ENCODE data around the gene ST14.
A peak's percentile ranks its signal among the peaks of the same experiment; 100 is the strongest.
"Not testable (repeated sequence)": the region's sequence is repeated elsewhere in the genome, so short reads cannot be mapped to it uniquely, and the experiment has no call there.

The ST14 gene

DNA sequence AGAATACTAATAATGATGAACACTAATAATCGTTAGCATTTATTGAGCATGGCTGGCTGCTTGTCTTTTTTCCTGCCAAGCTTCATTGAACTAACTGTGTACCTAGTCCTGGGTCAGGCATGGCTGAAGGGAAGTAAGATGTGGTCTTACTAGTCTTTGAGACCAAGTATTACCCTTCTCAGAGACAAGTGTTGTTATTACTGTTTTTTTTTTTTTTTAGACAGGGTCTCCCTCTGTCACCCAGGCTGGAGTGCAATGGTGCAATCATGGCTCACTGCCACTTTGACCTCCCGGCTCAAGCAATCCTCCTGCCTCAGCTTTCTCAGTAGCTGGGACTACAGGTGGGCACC lies 4.6 kb downstream of the ST14 start:
- DNase-seq (ENCODE audit: low read depth) = no peak

DNA sequence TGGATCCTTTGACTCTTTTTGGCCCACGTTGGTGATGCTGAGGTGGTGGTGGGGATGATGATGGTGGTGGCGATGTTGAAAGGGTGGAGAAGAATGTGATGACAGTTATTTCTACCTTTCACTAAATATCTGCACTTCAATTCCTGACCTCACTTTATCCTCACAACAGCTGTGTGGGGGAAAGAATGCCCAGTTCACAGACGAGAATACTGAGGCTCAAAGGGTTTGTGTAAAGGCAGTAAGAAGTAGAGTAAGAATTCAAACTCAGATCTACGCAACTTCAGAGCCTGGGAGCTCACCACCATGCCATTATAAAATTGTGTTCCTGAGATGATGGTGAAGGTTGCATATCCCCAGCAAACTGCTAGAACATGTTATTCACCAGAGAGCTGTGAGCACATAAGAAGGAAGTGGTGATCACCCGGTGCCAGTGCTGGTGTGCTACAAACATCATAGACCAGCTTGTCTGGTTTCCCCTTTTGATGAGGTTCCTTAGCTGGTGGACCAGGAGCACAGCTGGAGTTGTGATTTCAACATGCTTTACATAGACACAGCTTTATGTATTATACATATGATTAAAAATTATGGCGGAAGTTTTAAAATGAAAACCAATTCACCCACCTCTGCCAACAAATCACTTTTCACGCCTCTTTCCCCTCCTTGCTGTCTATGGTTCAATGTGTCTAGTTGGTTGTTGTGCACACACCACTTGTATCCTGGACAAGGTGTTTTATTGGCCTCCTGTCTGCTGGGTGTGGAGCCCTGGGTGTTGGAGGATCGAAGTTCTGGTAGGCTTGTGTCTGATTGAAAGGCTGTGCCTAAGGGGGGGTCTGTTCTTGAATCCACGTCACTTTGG lies 6.2 kb downstream of the ST14 start:
- no peak for DNase-seq (ENCODE audit: low read depth)

DNA sequence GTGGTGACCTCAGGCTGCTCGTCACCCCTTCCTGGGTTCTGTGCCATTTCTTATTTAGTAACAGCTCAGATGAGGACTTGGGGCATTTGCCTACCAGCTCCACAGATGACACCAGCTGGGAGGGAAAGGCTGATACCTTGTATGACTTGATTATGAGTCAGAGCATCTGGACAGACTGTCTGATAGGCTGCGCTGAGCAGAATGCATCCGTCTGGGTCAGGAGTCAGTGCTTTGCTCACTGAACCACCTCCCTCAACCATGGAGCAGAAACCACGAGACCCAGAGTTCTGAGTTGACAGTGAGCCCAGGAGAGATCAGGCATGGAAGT lies 6.8 kb downstream of the ST14 start:
- DNase-seq (ENCODE audit: low read depth) = peak; percentile 23

DNA sequence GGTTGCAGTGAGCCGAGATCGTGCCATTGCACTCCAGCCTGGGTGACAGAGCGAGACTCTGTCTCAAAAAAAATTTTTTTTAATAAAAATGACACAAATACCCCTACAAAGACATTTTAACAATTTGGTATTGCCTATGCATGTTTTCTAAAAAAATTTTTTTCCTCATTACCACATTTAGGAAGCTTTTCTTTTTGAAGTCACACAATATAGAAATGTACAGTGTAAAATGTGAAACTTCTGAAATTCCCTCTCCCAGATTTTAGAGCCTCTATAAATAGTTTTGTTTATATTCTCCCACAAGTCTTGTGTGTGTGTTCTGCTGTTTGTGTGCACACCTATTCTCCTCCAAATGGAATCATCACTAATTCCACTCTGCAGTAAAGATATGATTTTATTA lies 7.6 kb downstream of the ST14 start:
- DNase-seq (ENCODE audit: low read depth) = no peak

DNA sequence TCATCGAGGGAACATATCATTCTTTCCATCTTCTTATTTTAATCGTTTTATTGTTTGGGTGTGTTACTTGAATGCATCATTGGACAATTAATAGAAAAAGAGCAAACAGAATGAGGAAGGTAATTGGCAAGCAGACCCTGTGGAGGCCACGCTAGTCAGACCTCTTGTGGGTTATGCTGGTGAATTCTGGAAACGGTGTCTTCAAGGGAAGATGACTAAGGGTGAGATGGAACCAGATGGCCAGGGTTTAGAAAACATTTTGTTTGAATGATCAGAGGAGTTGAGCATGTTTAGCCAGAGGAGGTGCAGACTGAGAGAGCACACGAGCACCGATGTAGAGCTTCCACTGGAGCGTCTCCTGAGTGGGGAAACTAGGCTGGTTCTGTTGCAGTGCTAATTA lies 8.5 kb downstream of the ST14 start:
- no peak for DNase-seq (ENCODE audit: low read depth)

DNA sequence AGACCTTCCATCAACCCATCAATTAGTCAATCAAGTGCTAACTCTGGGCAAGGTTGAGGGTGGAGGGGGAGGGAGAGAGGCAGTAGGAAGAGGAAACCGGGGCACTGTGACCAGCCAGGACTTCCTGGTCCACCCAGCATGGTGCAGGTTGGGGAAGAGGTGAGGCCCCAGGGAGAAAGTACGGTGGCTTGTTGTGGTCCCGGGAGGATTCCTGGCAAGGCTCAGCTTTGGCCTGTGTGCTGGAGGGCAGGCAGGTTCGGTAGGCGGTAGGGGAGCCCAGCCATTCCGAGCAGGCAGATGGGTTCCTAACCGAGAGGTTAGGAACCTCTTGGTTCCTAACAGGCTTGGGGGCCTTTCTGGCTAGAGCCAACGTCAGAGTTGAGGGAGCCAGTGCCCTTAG lies 10.8 kb downstream of the ST14 start:
- DNase-seq (ENCODE audit: low read depth) = no peak

DNA sequence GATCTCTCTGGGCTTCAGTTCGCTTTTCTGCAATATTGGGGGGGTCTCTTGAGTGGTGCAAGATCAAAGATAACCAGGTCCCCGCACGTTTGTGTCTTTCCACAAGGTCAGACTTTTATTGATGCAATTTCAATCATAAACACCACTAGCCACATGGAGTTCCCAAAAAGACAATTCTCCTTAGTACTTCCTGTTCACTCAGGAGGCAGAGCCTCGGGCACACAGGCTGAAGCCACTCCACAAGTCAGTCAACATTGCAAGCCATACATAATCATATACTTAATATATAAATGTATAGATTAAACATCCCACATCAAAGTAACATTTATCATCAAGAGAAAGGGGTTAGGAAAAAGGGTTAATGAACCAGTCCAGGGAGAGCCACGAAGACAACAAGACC lies 12.0 kb downstream of the ST14 start:
- no peak for DNase-seq (ENCODE audit: low read depth)

DNA sequence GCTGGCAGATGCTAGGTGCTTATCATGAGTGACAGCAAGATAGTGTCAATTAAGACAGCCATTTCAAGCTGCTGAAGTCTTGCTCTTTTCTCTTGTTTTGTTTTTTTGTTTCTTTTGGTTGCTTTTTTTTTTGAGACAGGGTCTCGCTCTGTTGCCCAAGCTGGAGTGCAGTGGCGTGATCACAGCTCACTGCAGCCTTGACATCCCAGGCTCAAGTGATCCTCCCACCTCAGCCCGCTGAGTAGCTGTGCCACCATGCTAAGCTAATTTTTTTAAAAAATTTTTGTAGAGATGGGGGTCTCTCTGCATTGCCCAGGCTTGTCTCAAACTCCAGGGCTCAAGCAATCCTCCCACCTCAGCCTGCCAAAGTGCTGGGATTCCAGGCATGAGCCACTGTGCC lies 12.4 kb downstream of the ST14 start:
- DNase-seq (ENCODE audit: low read depth) = not testable (repeated sequence)

DNA sequence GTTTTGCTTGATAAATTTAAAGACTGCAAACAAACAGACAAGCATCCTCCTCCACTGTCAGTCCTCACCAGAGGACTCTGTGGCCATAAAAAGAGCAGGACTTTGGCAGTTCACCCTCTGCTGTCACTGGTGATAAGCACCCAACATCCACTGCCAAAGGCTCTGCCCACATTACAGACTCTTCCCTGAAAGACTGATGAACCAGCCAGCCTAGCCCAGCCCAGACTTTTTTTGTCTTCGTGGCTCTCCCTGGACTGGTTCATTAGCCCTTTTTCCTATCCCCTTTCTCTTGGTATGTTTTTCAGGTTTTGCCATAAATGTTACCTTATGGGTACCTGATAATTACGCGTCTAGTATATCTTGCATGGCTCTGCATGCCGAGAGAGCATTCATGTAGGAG lies 15.1 kb downstream of the ST14 start:
- no peak for DNase-seq (ENCODE audit: low read depth)

DNA sequence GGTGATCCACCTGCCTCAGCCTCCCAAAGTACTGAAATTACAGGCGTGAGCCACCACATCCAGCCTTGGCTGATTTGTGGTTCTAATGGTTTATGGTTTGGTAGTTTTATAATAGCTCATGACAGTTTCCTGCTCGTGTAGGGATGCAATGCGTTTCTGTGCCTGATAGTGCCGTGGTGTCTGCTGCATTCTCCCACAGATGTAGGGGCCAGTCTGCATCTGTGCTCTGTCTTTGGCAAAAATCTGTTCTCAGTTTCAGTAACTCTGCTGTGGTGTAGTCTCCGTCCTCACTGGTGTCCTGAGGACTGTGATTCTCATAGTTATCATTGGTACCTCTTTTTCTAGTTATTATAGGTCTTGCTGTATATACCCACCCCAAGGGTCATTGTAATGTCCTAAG lies 16.3 kb downstream of the ST14 start:
- DNase-seq (ENCODE audit: low read depth) = no peak

DNA sequence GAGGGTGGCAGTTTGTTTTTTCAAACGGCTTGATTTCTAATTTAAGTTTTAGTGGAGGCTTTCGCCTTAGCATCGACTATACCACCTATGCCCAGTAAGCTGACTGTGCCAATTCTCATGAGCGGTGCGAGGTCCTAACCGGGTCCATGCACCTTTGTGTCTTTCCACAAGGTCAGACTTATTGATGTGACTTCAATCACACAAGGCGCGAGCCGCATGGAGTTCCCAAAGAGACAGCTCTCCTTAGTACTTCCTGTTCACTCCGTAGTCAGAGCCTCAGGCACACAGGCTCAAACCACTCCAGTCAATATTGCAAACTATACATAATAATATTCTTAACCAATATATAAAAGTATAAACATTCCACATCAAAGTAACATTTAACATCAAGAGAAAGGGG lies 18.2 kb downstream of the ST14 start:
- no peak for DNase-seq (ENCODE audit: low read depth)

DNA sequence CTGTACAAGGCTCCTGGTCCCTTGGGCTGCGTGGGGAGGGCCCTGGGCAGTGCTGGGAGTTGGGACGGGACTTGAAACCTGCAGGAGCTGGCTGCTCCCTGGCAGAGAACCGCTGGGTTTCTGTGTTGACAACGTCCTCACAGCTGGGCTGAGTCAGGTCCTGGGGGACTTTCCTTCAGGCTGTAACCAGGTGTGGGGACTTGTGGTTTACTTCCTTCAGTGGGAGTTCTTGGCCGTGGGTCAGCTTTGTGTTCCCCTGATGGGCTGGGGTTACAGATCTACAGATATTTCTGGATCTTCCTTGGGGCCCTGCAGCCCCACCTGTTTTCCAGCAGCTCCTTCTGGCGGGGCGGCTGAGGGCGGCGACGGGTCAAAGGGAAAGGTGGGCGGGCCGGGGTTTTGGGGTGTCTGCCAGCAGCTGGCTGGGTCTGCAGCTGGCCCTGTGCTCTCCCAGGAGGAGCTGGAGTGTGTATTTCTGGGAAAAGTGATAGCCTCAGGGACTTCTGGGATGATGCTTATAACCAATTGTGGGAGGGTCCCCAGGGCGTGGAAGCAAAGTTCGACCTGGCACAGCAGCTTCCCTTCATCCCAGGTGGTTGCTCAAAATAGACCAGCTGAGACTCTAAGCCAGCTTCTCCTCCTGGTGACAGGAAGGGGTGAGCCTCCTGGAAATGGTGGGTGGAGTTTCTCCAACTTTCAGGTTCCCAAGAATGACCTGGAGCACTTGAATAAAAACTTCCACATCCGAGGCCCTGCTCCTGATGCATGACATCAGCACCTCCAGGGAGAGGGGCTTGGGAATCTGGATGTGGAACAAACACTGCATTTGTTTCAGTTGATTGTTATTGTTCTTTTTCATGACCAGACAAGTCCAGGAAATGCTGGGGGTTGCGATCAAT lies 19.1 kb downstream of the ST14 start:
- DNase-seq (ENCODE audit: low read depth) = no peak

DNA sequence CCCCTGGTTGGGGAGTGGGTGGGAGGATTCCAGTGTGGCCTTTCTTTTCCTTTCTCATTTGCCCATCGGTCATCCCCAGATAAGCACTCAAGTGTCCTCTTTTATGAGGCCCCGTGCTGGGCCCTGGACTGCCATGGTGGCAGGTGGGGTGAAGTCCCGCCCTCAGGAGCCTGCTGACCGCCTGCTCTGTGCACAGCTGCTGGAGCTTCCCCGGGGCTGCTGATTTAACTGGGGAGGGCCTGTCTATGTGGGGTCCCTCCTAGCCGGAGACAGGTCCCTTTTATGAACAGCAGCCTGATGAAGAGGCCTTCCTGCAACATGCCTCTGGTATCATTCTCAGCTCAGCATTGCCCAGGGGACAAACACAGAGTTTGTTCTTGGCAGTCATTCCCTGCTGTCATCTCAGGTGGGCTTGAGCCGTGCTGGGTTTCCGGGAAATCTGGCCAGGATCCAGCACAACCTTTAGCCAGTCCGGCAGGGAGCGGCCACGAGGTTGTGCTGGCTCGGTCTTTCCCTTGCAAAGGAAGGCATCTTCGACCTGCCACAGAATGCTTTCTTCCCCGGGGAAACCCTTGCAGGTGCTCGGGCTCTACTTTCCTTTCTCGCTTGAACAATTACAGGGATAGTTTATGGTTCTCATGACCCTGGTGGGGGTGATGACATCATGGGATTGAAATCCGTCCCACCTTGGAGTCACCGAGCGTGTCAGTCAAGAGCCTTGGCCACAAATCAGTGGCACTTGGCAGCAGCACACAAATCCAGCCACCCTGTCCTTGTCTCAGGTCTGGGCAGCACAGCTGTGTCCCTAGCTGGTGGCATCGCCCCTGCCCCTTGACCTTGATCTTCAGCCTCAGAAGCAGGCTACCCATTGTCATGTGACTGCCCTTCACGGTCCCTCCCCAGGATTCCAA lies 20.1 kb downstream of the ST14 start:
- no peak for DNase-seq (ENCODE audit: low read depth)

DNA sequence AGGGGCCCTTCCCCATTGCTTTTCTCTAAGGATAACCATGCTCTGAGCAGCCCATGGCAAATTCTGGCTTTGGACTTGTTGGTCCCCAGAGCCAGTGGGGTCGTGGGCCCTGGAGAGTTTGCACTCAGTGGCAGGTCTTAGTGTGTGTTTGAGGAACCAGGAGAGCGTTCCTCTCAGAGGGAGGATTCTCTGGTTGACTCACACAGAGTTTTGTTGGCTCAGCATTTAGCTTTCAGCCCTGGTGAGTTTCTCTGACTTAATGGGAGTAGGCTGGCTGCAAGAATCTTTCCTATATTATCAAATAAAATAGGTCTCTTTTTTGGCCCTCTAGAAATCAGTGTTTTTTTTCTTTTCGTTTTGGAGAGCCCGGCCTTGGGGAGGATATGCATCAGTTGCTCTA lies 20.9 kb downstream of the ST14 start:
- DNase-seq (ENCODE audit: low read depth) = no peak

DNA sequence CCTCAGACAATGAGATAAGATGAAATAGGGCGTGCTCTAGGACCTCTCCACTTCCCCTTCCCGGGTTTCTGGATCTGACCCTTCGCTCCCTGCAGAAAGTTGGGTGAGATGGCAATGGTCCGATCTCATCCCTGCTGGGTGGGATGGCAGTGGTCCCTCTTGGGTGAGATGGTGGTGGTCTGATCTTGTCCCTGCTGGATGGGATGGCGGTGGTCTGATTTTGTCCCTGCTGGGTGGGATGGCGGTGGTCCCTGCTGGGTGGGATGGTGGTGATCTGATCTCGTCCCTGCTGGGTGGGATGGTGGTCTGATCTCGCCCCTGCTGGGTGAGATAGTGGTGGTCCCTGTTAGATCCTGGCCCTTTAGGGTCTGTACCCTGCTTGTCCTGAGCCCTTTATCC lies 21.3 kb downstream of the ST14 start:
- no peak for DNase-seq (ENCODE audit: low read depth)

DNA sequence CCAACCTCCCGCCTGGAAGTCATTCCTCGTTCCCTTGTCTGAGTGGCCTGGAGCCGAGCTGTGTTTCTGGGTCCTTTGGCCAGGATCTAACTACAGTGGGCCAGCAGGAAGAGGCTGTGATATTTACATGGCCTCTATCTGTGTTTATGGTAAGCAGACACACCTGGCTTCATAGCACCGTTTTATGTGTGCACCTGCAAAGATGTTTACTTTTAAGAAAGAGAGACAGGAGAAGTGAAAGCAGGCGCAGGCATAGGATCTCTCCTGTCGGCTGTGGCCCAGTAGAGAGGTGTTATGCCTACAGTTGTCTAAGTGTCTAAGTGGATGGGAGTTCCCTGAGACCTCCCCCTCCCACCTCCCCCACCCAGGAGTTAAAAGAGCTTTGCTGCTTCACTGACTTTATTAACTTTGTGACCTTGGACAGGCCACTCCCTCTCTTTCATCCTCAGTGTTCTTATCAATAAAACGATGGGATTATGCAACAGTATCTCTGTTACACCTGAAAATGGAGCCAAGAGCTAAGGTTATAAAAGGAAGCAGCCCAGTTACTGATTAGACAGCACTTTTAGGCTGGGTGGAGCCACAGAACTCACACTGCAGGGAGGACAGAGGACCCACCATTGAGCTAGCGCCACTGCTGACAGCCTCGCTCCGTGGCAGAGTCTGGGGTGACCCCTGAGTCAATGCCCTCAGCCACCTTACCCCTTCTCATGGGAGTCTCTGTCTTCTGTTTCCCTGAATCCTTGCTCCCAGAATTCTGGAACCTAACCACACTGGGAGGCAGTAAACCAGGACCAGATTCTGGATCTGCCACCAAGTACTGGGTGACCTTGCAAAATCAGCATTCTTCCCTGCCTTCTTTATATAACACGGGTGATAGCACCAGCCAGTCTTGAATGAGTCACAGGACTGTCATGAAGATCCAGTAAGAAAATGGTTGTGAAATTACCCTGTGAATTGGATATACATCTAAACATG lies 22.0 kb downstream of the ST14 start:
- no peak for DNase-seq (ENCODE audit: low read depth)

DNA sequence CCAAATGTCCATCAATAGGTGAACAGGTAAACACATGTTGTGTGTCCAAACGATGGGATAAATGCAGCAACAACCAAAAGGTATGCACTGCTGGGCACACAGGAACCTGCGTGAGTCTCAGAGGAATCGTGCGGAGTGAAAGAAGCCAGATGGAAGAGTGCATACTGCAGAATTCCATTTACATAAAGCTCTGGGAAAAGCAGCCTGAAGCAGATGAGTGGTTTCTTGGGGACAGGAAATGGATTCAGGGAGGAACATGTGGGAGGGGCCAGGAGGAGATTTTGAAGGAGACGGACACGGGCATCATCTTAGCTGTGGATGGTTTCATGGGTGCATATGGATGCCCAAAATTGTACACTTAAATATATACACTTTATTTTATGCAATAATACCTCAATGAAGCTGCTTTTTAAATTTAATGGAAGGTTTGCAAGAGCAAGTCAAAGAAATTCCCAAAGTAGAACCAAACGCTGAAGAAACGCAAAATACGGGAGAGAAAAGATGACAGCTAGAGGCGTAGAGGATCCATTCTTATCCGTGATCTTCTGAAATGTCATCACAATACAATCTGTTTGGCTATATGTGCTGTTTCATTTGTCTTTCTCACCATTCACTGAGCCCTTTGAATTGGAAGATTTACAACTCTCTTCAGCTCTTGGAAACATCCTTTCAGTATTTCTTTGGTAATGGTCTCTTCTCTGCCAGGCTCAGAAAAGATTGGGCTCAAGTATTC lies 24.5 kb downstream of the ST14 start:
- no peak for DNase-seq (ENCODE audit: low read depth)

DNA sequence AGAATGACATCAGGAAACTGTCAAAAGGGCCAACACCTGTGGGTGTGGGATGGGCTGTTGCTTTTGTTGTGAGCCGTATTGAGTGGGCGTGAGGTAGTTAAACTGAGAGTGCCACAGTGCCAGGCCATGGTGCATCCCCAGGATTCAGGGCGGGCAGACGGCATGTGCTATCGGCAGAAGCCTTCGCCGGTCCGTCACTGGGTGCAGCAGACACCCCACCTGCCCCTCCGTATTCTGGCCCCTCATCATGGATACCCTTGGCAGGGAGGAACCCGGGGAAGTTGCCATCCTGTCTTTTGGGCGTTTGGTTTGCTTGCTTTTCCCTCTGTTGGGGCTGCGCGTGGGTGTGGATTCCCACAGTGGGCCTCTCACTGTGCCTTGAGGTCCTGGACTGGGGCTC lies 27.5 kb downstream of the ST14 start:
- no peak for DNase-seq (ENCODE audit: low read depth)

DNA sequence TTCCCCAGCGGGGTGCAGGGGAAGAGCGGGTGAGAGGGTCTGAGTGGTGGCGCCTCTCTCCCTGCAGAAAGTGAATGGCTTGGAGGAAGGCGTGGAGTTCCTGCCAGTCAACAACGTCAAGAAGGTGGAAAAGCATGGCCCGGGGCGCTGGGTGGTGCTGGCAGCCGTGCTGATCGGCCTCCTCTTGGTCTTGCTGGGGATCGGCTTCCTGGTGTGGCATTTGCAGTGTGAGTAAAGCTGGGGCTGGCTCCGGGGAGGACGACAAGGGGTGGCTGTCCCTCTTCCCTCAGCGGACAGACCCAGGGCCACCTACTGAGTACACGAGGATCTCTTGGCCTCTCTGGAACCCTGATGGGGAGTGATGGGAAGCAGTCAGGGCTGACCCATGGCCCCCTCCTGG lies 28.5 kb downstream of the ST14 start:
- DNase-seq (ENCODE audit: low read depth) = no peak

DNA sequence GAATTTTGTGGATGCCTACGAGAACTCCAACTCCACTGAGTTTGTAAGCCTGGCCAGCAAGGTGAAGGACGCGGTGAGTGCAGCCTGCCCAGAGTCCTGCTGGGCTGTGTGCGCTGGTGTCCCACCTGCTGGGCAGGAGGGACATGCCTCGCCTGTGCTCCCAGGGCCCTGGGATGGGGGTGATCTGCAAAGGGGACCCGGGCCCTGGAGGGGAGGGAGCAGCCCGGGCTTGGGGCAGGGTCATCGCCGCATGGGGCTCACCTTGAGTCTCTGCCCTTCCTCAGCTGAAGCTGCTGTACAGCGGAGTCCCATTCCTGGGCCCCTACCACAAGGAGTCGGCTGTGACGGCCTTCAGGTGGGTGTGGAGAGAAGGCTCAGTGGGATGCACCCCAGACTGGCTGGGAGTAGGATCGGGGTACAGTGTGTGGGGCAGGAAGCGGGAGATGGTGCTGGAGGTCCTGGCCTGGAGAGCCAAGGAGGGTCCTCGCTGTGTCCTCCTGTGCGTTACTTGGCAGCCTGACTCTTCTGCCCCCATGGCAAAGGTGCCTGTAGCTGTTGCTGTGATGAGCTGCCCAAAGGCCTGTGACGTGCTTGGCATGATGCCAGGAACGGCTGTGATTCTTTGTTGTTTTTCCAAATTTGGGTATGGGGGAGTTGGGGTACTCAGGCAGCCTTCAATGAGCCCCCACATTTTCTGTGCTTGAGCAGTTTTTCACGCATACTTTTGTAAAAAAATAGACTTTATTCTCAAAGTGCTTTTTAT lies 29.2 kb downstream of the ST14 start:
- no peak for DNase-seq (ENCODE audit: low read depth)

All from HS-27A (cell line).